ENCODE measurements around the gene VOPP1. TPM values are rescaled to one million over a fixed set of nuclear protein-coding genes. Genes with fewer than 3 reads are reported as not detected.
A peak's percentile ranks its signal among the peaks of the same experiment; 100 is the strongest.
"Not testable (repeated sequence)": the region's sequence is repeated elsewhere in the genome, so short reads cannot be mapped to it uniquely, and the experiment has no call there.

Gene VOPP1, protein sequence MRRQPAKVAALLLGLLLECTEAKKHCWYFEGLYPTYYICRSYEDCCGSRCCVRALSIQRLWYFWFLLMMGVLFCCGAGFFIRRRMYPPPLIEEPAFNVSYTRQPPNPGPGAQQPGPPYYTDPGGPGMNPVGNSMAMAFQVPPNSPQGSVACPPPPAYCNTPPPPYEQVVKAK
- total RNA-seq (10 to 100 TPM; 15.1 to 34.3 (median 19.2) TPM), polyA plus RNA-seq (10 to 100 TPM; 16.0 to 37.3 TPM)

GRCh38 chr7:55572378-55573233 is at the start of gene VOPP1:
Gene VOPP1 (minus strand): TSS chr7:55572502. CDS start chr7:55572324, 178 bp downstream.
- intact Hi-C loops (cut with DNase I), result no loop called here
- peak; percentile 82 to 89 (median 86) for ATAC-seq
- no peak for TF ChIP-seq CTCF (IDR thresholded peaks at IDR 0.05)
- H3K27me3 ChIP-seq, result no peaks in the 10 kb centered on the region
- peak within 1 kb of the TSS; percentile 58 to 82 (median 75) for H3K27ac ChIP-seq
- no peaks in the 10 kb centered on the region for H3K36me3 ChIP-seq
- 0 to 1% methylated on average over 40 to 72 of the region's 77 CpGs for WGBS, 2 donors
- peak within 1 kb of the TSS; percentile 90 to 99 (median 98) for H3K4me3 ChIP-seq
- no peaks in the 10 kb centered on the region for H3K9me3 ChIP-seq
- FAIRE-seq, result no peak
- peaks cover 0 to 17% (median 0%) of the 10 kb centered on the region in 3 donors for H3K4me1 ChIP-seq
- peak; percentile 59 to 85 (median 71) for DNase-seq

- no peaks in the 10 kb centered on the region for H3K36me3 ChIP-seq
- no peak for ATAC-seq
- H3K4me1 ChIP-seq, result no peaks in the 10 kb centered on the region
- no peak for FAIRE-seq
- 84 to 90% methylated on average over 3 of the region's 3 CpGs for WGBS, 2 donors
- no peak overlapping the region for H3K27ac ChIP-seq
- H3K9me3 ChIP-seq, result no peaks in the 10 kb centered on the region
- DNase-seq, result no peak
- H3K27me3 ChIP-seq, result no peaks in the 10 kb centered on the region
- no peak overlapping the region for H3K4me3 ChIP-seq
- TF ChIP-seq CTCF (IDR thresholded peaks at IDR 0.05), result no peak
- intact Hi-C loops (cut with DNase I), result no loop called here
These were observed 46.6 kb upstream of the VOPP1 start for GRCh38 chr7:55618913-55619312.

DNA sequence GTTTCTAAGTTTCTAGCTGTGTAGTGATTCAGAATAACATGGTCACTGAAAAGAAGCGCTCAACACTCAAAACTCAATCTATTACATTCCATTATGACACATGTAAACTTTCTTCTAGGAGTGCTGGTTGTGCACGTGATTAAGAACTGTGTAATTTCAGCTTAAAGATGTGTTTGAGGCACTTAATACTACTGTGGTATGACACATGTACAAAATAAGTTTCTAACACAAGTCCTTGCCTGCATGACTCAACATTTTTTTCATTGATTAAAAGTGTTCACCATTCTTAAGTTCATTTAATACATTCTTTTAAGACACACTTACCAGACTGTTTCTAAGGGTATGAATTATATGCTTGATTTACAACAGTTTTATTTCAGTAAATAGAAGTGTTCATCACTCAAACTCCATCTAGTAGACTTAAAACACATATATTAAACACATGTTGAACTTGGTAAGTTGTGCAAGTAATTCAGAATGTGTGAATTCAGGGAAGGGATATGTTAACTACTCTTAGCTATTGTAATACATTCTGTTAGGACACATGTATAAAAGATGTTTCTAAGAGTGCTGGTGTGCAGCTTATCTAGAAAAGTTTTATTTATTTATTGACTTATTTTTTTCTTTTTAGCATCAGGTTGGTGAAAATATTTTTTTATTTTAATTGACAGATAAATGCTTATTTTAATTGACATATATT is 42.2 kb upstream of the VOPP1 start:
- ATAC-seq; H3K4me3 ChIP-seq; H3K4me1 ChIP-seq; DNase-seq; H3K27me3 ChIP-seq; H3K27ac ChIP-seq; H3K36me3 ChIP-seq; H3K9me3 ChIP-seq; intact Hi-C loops (cut with DNase I); FAIRE-seq: not testable (repeated sequence)
- 43 to 61% methylated on average over 2 of the region's 2 CpGs for WGBS, 2 donors

- ATAC-seq; H3K36me3 ChIP-seq; H3K4me1 ChIP-seq; DNase-seq; H3K27me3 ChIP-seq; FAIRE-seq; H3K27ac ChIP-seq; H3K9me3 ChIP-seq; intact Hi-C loops (cut with DNase I); H3K4me3 ChIP-seq: not testable (repeated sequence)
- 50 to 57% methylated on average over 1 of the region's 1 CpG for WGBS, 2 donors
These were observed 37.4 kb upstream of the VOPP1 start for GRCh38 chr7:55609726-55610125.

DNA sequence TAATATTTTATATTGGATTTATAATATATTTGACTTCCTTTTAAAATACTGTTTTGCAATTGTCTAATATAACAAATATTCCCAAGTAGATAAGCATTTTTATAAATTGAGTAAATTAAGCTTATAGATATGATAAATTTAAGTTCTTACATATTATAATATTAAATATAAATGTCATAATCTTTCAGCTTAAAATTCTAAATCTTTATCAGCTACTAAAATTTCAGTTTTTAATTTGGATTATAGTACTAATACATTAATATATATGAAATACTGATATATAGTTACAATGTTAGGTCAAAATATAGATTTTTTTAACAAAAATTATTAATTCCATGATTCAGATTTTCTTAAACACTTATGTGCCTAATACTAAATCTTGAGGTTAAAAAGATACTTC is 33.4 kb upstream of the VOPP1 start:
- H3K36me3 ChIP-seq; intact Hi-C loops (cut with DNase I); DNase-seq; ATAC-seq; H3K4me1 ChIP-seq; H3K4me3 ChIP-seq; H3K27me3 ChIP-seq; H3K27ac ChIP-seq; H3K9me3 ChIP-seq: not testable (repeated sequence)
- peak; percentile 89 for FAIRE-seq

DNA sequence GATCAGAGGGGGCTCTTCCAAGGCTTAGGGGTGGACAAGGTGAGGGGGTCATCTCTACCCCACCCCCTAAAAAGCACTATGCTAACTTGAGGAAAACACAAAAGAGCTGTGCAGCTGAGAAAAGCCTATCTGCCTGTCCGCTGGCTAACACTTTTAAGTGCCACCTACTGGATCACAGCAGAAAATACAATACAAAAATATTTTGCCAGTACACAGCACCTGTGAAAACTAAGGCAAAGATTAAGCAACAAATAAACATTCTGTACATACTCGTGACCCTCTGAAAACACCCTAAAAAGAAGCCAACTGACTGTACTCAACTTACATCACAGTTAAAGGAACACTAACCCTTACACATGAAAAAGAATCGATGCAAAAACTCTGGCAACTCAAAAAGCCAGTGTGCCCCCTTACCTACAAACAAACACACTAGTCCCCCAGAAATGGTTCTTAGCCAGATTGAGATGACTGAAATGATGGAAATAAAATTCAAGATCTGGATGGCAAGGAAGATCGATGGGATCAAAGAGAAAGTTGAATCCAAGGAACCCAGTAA is 25.7 kb upstream of the VOPP1 start:
- not testable (repeated sequence) for H3K27me3 ChIP-seq, H3K9me3 ChIP-seq, H3K27ac ChIP-seq, H3K4me1 ChIP-seq, FAIRE-seq, H3K4me3 ChIP-seq, H3K36me3 ChIP-seq, DNase-seq
- intact Hi-C loops (cut with DNase I), result loop anchor here in 1 of 3 donors (10.0 kb wide), 2 partner anchors 173 to 323 kb away; no protein-coding TSS in a partner anchor
- peak; percentile 28 to 80 (median 80) for ATAC-seq
- WGBS, 2 donors, result 42 to 43% methylated on average over 4 of the region's 4 CpGs
- TF ChIP-seq CTCF (IDR thresholded peaks at IDR 0.05), result peak in 1 of 4 donors; percentile 14

DNA sequence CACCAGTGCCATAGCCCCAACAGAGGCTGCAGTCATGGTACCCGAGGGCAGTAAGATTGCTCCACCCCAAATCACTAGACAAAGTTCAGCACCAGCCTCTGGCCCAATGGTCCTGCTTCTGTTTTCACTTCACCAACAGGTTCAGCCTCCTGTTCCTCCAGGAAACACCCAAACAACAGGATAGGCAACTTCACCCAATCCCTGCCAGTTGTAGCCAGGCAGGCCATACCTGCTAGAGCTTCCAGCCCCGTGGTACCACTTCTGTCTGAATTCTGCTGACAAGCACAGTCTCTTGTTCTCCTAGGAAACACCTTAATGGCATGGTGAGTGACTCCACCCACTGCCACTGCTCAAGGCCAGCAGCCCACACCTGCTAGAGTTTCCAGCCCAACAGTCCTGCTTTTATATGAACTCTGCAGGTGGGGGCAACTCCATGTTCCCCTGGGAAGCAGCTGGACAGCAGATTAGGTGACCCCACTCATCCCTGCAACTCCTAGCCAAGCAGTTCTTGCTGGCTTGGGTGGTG is 25.0 kb upstream of the VOPP1 start:
- intact Hi-C loops (cut with DNase I), result loop anchor here in 1 of 3 donors (10.0 kb wide), 2 partner anchors 172 to 322 kb away; no protein-coding TSS in a partner anchor
- FAIRE-seq, H3K4me3 ChIP-seq, H3K27ac ChIP-seq, H3K4me1 ChIP-seq, H3K9me3 ChIP-seq, H3K36me3 ChIP-seq, DNase-seq, H3K27me3 ChIP-seq: not testable (repeated sequence)
- WGBS, 2 donors, result 29 to 35% methylated on average over 2 of the region's 2 CpGs
- ATAC-seq, result peak in 3 of 4 donors; percentile 29 to 78 (median 74)
